SKM-1 (cell line): ENCODE results near the gene KLK11.

Experiments used
- DNase-seq: peaks from one replicate; lab custom pipeline; 2025; ENCODE audit not compliant: unreplicated experiment; lab: John Stamatoyannopoulos, UW

Gene KLK11, protein sequence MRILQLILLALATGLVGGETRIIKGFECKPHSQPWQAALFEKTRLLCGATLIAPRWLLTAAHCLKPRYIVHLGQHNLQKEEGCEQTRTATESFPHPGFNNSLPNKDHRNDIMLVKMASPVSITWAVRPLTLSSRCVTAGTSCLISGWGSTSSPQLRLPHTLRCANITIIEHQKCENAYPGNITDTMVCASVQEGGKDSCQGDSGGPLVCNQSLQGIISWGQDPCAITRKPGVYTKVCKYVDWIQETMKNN

DNA sequence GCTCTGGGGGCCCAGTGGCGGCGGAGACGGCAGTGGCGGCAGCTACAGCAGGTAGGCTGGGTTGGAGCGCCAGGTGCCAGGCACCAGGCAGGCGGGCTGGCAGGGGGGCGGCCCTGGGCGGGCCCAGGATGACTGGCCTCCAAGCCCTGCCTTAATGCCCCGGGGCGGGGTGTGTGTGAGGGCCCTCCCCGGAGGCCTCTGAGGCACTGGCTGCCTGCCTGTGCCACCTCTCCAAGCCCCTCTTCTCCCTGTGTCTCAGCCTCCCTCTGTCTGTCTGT is at the start of gene KLK11:
Gene KLK11, minus strand, starts transcription at position 63 of the 278 bp plus-strand sequence. CDS start 985 bp downstream, outside the sequence.
- DNase-seq: no peak

DNA sequence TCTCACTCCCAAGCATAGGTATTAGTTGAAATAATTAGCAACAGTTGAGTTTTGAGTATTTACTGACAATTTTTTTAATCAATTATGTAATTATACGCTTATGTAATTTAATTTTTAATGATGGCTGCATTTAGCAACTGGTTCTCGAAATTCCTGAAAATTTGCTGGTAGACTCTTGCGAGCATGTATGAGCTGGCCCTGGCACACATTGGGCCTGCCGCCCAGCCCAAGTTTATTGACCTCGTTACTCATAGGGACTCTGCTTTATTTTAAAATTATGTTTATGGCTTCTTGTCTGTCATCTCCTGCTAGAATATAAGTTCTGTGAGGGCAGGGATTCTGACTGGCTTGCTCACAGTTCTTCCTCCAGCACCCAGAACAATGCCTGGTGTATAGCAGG is 49.6 kb upstream of the KLK11 start:
- DNase-seq: no peak

DNA sequence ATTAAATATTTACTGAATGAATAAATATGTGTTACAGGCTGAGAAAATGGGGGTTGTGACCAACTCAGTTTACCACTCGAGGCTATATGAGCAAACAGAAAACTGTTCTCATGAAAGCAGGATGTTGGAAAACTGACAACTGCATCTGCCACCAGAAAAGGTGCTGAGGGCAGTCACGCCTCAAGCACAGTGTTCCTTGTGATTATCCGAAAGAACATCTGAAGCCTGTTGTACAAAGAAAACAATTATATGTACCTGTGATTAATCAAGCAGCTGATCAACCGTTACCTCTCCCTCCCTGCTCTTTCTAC is 44.6 kb upstream of the KLK11 start:
- DNase-seq: no peak

DNA sequence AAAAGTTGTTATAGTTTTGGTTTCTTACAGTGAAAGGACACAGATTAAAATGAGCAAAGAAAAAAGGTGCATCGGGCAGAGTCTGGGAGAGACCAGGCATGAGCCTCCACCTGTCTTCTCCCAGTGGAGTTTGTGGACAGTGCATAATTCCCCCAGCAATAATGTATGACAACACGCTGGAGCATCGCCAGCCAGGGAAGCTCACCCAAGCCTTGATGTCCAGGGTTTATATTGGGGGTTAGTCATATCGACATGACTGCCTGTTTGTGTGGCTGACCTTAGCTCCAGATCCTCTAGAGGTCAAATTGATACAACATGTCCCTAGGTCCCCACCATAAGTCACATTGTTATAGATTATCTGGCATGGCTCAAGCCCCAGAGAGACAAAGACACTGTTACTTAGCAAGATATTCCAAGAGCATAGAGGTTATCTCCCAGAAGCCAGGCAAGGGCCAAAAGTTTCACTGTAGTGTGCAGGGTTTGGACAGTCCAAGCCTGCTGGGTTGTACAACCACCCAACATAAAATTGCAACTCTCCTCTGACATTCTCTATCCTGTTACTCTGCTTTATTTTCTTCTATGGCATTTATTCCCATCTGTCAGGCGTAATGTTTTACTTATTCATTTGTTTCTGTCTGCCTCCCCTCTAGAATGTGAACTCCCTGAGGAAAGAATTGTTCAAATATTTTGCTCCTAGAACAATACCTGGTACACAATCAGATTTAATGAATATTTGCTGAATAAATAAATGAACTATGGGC is 44.1 kb upstream of the KLK11 start:
- no peak for DNase-seq

DNA sequence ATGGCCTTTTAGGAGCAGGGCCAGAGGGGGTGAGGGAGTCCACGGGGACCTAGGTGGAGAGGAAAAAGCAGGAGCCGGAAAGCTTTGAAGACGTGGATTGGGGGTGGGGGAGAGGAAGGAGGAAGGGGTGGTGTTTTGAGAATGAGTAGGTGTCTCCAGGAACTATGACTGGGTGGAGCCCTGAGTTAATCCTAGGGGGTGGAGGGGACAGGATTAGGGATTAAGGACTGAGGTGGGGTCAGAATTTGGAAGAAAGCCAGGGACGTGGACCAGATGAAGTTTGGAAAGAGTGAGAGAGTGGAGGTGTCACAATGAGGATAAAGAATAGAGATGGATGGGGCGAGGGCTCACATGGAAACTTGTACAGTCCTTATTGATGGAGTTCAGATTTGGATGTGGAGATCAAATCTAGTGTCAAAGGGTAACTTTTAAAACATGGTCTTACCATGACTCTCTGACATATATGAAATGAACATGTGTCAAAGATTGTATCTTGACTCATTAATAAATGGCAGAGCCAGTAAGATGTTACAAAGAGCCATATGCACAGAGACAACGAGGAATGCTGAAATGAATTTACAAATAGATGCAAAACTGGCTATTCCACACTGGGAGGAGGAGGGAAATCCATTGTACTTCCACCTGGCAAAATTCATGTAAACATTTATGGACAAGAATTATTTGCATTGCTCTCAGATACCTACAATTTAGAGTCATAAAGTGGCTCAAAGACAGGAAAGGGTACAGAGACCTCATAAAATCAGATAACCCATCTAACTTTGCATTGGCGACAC is 40.2 kb upstream of the KLK11 start:
- no peak for DNase-seq

DNA sequence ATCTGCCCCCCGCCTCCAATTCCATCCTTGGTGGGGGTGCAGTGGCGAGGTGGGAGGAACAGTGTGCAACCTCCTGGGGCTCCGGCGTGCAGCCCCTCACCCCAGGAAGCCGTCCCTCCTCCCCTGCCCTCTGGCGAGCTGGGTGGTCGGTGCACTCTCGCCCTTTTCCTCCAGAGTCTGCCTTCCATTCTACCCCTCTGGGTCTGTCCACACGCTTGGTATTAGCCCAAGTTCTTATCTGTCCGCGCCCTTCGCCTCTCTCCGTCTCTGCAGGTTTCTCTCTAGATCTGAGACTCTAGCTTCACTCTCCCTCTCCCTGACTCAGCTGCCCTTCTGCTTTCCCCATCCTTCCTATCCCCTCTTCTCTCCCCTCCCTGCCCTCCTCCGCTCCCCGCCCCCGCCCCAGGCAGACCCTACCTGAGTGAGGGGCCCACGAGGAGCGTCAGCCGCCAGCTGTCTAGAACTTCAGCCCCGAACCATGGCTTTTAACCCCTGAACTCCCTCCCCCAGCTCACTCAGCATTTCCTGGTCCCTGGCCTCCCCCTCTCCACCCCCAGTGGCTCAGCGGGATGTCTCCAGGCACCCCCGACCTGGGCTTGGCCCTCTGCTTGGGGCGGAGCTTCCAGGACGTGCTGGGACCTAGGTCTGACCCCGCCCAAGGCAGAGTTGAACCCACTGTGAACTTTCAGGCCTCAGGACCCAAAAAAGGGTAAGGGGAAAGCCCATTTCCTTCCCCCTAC is 39.0 kb upstream of the KLK11 start:
- no peak for DNase-seq

DNA sequence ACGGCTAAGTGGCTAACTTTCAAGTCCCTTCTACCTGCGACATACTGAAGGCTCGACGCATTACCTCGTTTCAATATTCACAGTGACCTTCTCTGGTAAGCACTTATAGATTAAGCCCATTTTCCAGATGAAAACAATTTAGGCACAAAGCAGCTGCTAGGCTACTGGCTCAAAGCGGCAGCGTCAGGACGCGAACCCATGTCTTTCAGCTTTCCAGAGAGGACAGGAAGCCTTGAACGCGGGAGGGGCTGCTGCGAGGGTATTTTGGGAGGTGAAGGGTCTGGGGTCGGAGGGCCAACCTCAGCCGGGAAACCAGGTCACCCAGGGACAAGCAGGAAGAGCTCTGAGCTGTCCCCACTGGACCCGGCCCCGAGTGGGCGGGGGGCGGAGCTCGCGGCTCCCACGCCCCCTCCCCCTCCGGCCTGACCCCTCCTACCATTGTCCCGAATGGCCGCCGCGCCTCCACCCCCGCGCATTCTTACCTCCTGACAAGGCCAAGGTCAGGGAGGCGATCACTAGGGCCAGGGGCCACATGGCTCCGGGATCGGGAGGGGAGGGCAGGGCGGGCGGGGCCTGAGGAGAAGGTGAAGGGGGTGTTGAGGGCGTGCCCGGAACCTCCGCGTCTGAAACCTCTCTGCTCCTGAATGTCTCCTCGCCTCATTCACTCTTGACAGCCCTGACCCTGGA is 38.3 kb upstream of the KLK11 start, which contains the start of gene KLK13:
Gene KLK13, minus strand, starts transcription at position 559 of the 687 bp plus-strand sequence. Its CDS starts 25 bp downstream, at position 534.
- no peak for DNase-seq

DNA sequence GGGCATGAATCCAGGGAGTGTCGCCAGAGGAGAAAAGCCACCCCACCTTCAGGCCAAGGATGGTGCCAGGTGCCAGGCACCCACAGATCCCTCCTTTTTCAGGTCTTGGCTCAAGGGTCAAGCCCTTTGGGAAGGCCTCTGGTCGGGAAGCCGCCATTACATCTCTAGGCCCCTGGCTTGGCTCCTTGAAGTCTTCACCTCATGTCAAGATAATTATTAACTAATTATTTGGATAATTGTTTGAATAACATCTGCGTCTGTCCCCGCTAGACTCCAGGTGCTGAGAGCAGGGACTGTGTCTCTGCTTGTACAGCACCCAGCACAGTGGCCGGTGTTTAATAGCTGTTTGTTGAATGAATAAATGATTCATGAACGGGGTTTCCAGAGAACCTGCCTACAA is 37.2 kb upstream of the KLK11 start:
- no peak for DNase-seq

DNA sequence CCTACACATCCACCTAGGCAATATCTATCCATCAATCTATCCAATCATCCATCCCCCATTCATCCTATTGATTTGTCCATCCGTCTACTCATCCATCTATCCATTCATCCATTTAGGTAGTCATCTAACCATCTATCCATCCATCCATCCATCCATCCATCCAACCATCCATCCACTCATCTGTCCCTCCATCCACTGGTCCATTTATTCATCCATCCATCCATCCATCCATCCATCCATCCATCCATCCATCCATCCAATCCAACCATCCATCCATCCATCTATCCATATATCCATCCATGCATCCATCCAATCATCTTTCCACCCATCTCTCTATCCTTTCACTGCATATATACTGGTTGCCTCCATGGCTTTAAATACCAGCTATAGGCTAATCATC is 34.6 kb upstream of the KLK11 start:
- DNase-seq: no peak

DNA sequence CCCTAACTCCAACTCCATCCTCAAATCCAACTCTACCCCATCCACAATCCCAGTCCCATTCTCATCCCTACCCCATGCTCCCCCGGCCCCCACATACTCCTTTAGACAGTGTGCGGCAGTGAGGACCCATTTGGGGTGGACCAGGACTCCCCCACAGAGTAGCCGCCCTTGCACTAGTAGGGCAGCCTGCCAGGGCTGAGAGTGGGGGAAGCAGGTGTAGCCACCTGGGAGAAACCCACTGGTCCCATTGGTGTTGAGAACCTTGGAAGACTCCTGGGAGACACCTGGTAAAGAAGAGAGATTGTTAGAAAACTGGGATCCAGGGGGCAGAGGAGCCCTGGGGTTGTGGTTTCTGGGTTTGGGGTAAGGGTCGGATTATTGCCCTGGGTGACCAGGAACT is 33.9 kb upstream of the KLK11 start:
- DNase-seq: no peak

DNA sequence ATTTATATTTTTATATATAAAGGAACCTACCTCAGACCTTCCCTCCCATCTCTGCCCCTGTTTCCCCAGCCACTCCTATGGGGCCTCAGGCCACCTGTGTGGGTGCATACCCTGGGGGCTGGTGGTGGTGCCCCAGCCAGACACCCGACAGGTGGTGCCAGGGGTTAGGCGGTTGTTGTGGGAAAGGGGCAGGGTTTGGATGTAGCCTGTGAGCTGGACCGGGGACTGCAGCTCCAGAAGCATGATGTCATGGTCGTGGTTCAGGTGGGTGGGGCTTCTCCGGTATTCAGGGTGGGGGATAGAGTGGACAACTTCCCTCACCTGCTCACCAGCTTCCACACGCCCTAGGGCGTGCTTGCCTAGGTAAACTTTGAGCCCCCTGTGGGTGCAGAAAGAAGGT is 33.3 kb upstream of the KLK11 start:
- DNase-seq: no peak

DNA sequence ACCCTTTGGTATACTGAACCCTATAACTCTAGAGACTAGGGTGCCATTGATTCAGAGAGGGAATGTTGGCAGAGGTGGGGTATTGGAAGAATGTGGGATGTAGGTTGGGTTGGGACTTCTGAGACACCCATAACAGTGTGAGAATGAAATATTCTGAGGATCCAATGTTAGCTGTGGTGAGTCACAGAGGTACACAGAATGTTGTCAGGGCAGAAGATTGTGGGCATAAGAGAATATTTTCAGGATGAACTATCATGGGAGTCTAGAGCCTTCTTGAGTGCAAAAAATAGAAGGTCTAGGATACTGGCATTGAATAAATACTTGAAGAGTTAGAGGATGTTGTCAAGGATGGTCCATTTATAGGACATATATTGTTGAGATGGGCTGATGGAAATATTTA is 29.4 kb upstream of the KLK11 start:
- no peak for DNase-seq

DNA sequence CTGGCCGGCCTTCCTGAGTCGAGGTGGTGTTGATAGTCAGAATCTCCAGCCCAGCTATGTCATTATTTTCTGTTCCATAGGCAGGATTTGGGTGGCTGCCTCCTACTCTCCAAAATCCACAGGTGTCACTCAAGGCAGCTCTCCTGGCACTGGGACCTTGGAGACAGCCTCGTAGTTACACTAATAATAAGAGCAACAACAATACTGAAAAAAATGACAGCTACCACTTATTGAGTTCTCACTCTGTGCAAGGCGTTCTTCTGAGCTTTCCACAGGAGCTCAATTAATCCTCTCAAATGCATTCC is 20.6 kb upstream of the KLK11 start:
- DNase-seq: no peak

DNA sequence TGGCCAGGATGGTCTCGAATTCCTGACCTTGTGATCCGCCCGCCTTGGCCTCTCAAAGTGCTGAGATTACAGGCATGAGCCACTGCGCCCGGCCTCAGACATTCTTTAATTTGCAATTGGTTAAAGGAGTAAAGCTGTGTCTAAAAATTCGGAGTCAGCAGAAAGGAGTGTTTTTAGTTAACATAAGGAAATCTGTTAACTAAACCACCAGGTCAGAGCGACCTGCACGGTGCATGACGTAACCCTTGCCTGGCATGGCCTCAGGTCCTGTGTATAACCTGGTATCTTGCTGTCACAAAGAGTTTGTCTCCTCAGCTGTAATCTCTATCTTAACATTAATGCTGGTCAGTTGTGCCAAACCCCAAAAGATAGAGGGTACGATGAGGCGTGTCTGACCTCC is 17.9 kb upstream of the KLK11 start:
- DNase-seq: no peak

DNA sequence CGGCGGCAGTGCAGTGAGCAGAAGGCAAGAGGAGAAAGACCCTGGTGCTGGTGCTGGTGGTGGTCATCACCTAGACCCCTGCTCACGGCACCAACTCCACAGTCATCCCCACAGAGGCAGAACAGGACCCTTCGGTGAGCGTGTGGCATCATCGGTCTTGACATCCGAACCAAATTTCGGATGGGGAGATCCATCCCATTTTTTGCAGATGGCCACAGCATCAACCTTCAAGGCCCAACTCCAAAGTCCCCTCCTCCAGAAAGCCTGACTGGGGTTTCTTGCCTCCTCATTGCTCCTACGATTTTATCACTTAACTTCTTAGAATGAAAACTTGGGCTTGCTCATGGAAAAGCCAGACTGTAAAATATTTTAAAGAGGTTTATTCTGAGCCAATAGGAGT is 17.1 kb upstream of the KLK11 start:
- no peak for DNase-seq

DNA sequence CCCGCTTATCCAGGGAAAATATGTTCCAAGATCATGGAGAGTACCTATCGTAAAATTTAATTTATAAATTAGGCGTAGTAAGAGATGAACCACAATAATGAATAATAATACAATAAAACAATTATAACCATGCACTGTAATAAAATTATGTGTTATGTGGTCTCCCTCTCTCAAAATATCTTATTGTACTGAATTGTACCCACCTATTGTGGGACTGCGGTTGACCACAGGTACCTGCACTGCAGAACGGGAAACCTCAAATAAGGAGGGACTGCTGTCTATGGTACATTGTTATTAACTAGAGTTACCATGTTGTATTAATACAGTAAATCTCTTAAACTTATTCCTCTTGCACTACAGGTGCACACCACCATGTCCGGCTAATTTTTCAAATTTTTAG is 13.7 kb upstream of the KLK11 start:
- no peak for DNase-seq

DNA sequence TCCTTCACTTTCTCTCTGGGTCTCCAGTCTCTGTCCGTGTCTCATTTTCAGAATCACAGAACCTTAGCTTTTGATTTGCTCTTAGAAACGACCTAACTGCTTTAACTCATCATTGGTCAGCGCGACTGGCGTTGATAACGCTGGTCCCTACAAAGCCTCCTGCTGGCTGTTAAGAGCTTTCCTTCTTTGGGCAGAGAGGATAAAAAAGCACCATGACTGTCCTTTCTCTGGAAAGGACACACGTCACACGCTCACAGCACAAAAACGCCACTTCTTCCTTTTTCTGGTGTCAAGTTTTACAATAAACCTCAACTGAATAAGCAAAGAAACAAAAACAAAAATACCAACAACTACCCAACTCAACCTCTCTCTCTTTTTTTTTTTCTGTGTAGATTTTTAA is 10.1 kb upstream of the KLK11 start:
- no peak for DNase-seq

DNA sequence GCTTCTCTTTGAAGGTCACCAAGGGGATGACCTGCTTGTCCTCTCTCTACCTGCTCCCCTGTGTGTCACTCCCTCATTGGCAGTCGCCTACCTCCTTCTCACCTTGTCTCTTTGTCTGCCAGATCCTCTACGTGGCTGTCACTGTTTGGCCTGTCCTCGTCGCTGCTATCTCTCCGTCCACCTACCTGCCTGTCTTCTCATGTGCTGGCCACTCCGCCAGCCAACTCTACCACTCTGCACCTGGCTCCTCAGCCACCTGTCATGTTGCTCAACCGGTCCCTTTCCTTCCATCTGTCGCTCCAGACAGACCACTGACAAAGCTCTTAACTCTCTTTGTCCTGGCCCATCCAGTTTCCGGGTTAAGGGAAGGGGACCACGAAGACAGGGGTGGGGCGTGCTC is 8.3 kb upstream of the KLK11 start, which contains the start of gene KLK12:
Gene KLK12, minus strand, starts transcription at position 299 of the 400 bp plus-strand sequence. CDS start 381 bp downstream, outside the sequence.
- no peak for DNase-seq

DNA sequence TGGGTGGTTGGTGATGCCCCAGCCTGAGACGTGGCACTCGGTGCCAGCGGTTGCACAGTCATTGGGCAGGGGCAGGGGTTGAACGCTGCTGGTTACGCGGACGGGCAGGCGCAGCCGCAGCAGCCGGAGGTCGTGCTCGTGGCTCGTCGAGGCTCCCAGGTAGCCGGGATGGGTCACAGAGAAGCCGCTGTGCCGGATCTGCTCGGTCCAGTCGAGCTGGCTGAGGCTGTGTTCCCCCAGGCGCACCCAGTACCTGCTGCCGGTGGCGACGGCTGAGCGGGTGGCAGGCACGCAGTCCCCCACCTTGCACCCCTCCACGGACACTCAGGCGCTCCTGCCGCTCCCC is 5.4 kb upstream of the KLK11 start:
- DNase-seq: no peak

DNA sequence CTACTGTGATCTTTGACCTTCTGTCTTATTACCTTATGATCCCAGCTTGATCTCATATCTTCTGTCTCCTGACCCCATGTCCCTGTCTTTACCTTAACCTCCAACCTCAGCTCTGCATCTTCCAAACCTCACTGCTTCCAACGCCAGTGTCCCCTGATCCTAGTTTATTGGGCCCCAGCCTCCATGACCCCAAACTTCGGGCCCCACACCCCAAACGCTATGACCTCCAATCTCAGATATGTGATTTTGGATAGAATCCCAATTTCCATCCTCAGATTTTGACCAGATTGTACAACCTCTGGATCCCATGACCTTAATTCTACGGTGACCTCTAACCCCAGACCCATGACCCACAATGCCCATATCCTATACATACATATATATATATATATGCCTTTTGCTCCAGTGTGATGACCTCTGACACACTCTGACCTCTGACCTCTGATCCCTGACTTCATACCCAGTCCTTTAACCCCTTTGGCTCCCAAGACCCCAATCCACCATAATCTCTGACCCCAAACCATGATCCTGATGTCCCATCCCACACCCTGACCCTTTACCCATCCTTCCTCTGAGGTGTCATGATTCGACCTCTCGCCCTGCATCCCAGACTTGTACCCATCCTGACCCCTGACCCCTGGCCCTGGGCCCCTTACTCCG is 4.9 kb upstream of the KLK11 start:
- no peak for DNase-seq

DNA sequence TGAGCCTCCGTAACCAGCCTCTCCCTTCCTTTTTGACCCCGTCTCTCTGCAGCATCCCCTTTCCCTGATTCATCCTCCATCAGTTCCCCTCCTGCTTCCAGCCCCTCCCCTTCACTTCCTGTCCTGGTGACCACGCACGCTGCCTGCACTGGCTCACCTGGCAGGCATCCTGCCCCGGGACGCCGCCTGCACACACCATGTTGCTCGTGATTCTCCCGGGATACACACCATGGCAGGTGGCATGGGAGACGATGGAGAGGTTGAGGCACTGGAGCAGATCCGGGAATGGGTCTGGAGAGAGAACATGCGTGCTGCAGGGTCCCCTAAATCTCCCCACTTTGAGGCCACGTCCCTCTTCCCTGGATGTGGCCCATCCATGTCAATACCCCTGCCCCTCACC is 4.2 kb upstream of the KLK11 start:
- DNase-seq: no peak
